ENCODE data around the gene MAML3. TPM values are rescaled to one million over a fixed set of nuclear protein-coding genes. Genes with fewer than 3 reads are reported as not detected.
A peak's percentile ranks its signal among the peaks of the same experiment; 100 is the strongest.

The MAML3 gene
- total and polyA plus RNA-seq, 8 donors, result 5.8 to 18.7 (median 16.7) TPM

- Histone ChIP-seq H3K27me3 (no peaks in the 10 kb centered on the region), H3K27ac (no peak overlapping the region), H3K4me3 (no peak overlapping the region), H3K36me3 (no peaks in the 10 kb centered on the region), H3K9me3 (no peaks in the 10 kb centered on the region), H3K4me1 (peaks cover 0 to 16% of the 10 kb centered on the region in 2 donors)
- TF ChIP-seq CTCF (IDR thresholded peaks at IDR 0.05), result no peak
- DNase-seq, result no peak
- no peak for ATAC-seq
- intact Hi-C loops (cut with DNase I), result no loop called here
Observed at GRCh38 chr4:140031061-140031460, 122.9 kb downstream of the MAML3 start.

DNA sequence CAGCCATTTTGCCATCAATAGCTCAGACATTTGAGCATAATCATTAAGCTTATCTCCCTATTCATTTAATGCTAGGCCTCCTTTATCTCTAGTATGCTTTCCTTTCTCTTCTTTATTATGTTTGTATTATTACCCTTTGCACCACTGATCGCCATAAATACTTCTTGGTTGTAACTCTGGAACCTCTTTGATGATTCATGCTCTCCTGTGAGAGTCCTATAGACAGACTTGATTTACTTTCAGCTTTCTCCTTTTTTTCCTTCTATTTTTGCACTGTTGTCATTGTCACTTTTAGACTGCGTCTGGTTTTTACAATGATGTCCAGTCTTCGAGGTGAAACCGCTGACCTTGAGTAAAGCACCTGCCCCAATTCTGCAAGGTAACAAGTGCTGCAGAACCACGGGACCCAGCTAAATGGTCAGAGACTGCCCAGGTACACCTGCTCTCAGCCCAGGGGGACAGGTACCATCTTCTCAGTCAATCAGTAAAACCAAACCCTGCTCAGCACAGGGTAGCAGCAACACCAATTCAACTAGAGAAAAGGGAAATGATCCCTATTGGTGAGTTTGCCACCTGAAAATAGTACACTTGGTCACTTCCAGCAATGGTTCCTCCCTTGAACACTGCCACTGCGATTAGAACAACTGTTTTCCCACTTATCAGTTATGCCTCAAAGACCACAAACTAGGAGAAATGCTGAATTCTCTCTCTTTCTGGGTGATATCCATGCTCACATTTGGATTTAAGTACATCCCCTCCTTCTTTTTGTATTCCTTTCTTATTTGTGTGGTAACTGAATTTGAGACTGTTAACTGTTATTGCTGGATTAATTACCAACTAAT is 125.1 kb downstream of the MAML3 start:
- H3K27me3 ChIP-seq, result no peaks in the 10 kb centered on the region
- no peaks in the 10 kb centered on the region for H3K36me3 ChIP-seq
- no peak for ATAC-seq
- H3K27ac ChIP-seq, result no peak overlapping the region
- intact Hi-C loops (cut with DNase I), result no loop called here
- no peaks in the 10 kb centered on the region for H3K9me3 ChIP-seq
- no peak overlapping the region for H3K4me3 ChIP-seq
- H3K4me1 ChIP-seq, result peaks cover 0 to 16% of the 10 kb centered on the region in 2 donors
- no peak for TF ChIP-seq CTCF (IDR thresholded peaks at IDR 0.05)
- no peak for DNase-seq

DNA sequence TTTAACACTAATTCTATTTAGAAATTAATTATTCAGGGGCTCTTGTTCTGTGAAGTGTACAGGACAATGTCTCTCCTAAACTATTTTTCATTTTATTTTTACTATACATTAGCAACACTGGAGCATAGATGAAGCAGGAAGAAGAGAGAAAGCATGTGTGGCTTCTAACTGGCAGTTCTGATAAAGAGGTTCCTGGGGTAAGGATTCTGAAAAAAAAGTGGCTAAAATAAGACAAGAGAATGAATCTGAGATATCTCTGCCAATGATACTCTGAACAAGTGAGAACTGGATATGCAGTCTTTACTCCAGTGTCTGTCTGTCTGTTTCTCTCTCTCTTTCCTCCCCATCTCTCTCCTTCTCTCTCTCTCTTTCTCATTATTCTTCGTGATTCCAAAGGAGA is 125.9 kb downstream of the MAML3 start:
- Histone ChIP-seq H3K4me1 (peaks cover 0 to 16% of the 10 kb centered on the region in 2 donors), H3K4me3 (no peak overlapping the region), H3K36me3 (no peaks in the 10 kb centered on the region), H3K27ac (no peak overlapping the region), H3K27me3 (no peaks in the 10 kb centered on the region), H3K9me3 (no peaks in the 10 kb centered on the region)
- intact Hi-C loops (cut with DNase I), result no loop called here
- TF ChIP-seq CTCF (IDR thresholded peaks at IDR 0.05), result no peak
- DNase-seq (no peak), ATAC-seq (no peak)

GRCh38 chr4:140027101-140027500 is 126.9 kb downstream of the MAML3 start:
- intact Hi-C loops (cut with DNase I), result no loop called here
- Histone ChIP-seq H3K36me3 (no peaks in the 10 kb centered on the region), H3K27ac (peak overlapping the region in 1 of 2 donors; percentile 61), H3K4me3 (no peak overlapping the region), H3K4me1 (peaks cover 0 to 16% of the 10 kb centered on the region in 2 donors), H3K27me3 (no peaks in the 10 kb centered on the region), H3K9me3 (no peaks in the 10 kb centered on the region)
- ATAC-seq (no peak), DNase-seq (no peak)
- TF ChIP-seq CTCF (IDR thresholded peaks at IDR 0.05), result no peak

GRCh38 chr4:140025470-140025869 is 128.5 kb downstream of the MAML3 start:
- Histone ChIP-seq H3K4me3 (no peak overlapping the region), H3K36me3 (no peaks in the 10 kb centered on the region), H3K27me3 (no peaks in the 10 kb centered on the region), H3K9me3 (no peaks in the 10 kb centered on the region), H3K27ac (no peak overlapping the region), H3K4me1 (peaks cover 8 to 24% of the 10 kb centered on the region in 2 donors)
- ATAC-seq (no peak), DNase-seq (no peak)
- intact Hi-C loops (cut with DNase I), result no loop called here
- no peak for TF ChIP-seq CTCF (IDR thresholded peaks at IDR 0.05)
